Activated B cell treated with CpG ODN at 0.5 μM for 24 hours (primary cell): ENCODE results near the gene TMEM95. TPM values are rescaled to one million over a fixed set of nuclear protein-coding genes. Genes with fewer than 3 reads are reported as not detected.

Experiments
- ATAC-seq: fragments of 200-7000 bp; cut with Tn5 transposase; one replicate; pipeline ENCODE4 v1.10.0; 2021; ENCODE audit warnings: low read depth, mild to moderate bottlenecking, moderate library complexity
- CTCF ChIA-PET: fragments of 350-600 bp; sonication (Branson Sonifier 250); formaldehyde crosslinking; loops from one replicate; lab custom pipeline; 2021; ENCODE audit warnings: antibody characterized with exemption; lab: Charles Lee
- POLR2A ChIA-PET: fragments of 350-600 bp; sonication (Branson Sonifier 250); formaldehyde crosslinking; loops from one replicate; lab custom pipeline; 2021; ENCODE audit warnings: antibody characterized with exemption; lab: Charles Lee
- DNase-seq: peaks from one replicate; pipeline ENCODE4 v3.0.0; 2022
- H3K27ac Mint-ChIP-seq: one replicate; pipeline ENCODE4 v1.8.0; 2020; ENCODE audit warnings: mixed read lengths
- H3K27me3 Mint-ChIP-seq: one replicate; pipeline ENCODE4 v1.8.0; 2021; ENCODE audit warnings: mixed read lengths
- H3K36me3 Mint-ChIP-seq: one replicate; pipeline ENCODE4 v1.8.0; 2021; ENCODE audit warnings: low read depth, mixed read lengths
- H3K4me1 Mint-ChIP-seq: one replicate; pipeline ENCODE4 v1.8.0; 2021; ENCODE audit warnings: mixed read lengths
- H3K4me3 Mint-ChIP-seq: one replicate; pipeline ENCODE4 v1.8.0; 2020; ENCODE audit warnings: mild to moderate bottlenecking, mixed read lengths
- H3K9me3 Mint-ChIP-seq: one replicate; pipeline ENCODE4 v1.8.0; 2020; ENCODE audit warnings: mixed read lengths
- CTCF ChIP-seq: fragments of 200-600 bp; IDR thresholded peaks from one replicate; pipeline ENCODE4 v1.8.0; 2022; ENCODE audit warnings: antibody characterized with exemption, mild to moderate bottlenecking
- intact Hi-C: fragments of 100-400 bp; cut with micrococcal nuclease; formaldehyde crosslinking; loops from one replicate; pipeline ENCODE4 v1.15.1; 2024
- total RNA-seq: library from RNA; stranded (reverse); gene quantifications from 2 replicates; pipeline ENCODE4 v1.2.3, GENCODE V29; 2022

The TMEM95 gene
- total RNA-seq, 1 donor from 2014 or later: not detected

- Mint-ChIP-seq H3K9me3 (no peaks in the 10 kb centered on the region), H3K4me1 (peaks cover 19% of the 10 kb centered on the region), H3K27ac (peak overlapping the region; percentile 25), H3K4me3 (no peak overlapping the region), H3K36me3 (peaks cover 60% of the 10 kb centered on the region), H3K27me3 (no peaks in the 10 kb centered on the region)
- DNase-seq: no peak
- ChIA-PET POLR2A (no interaction called here), CTCF (no interaction called here)
- intact Hi-C loops: no loop called here
- TF ChIP-seq CTCF: no peak
- no peak for ATAC-seq
Measured at GRCh38 chr17:7341842-7342241, 13.1 kb upstream of the TMEM95 start.

- Mint-ChIP-seq H3K27ac (peak overlapping the region; percentile 72), H3K9me3 (no peaks in the 10 kb centered on the region), H3K4me1 (peaks cover 7% of the 10 kb centered on the region), H3K36me3 (peaks cover 63% of the 10 kb centered on the region), H3K27me3 (no peaks in the 10 kb centered on the region), H3K4me3 (no peak overlapping the region)
- POLR2A ChIA-PET: interaction anchor here (0.5 to 1.4 kb wide), 2 partner anchors 14 to 141 kb away, joined by 3 to 4 read pairs; partner anchors contain the start of genes NEURL4 and POLR2A
- intact Hi-C loops: no loop called here
- ATAC-seq (no peak), DNase-seq (no peak)
- CTCF ChIA-PET: interaction anchor here (1.1 to 3.9 kb wide), 2 partner anchors 14 to 297 kb away, joined by 4 to 19 read pairs; partner anchors contain the start of gene NEURL4
- TF ChIP-seq CTCF: no peak
Measured at GRCh38 chr17:7343250-7343649, 11.7 kb upstream of the TMEM95 start.

- intact Hi-C loops: no loop called here
- Mint-ChIP-seq H3K27ac (no peak overlapping the region), H3K4me1 (peaks cover 19% of the 10 kb centered on the region), H3K36me3 (peaks cover 53% of the 10 kb centered on the region), H3K9me3 (no peaks in the 10 kb centered on the region), H3K27me3 (no peaks in the 10 kb centered on the region), H3K4me3 (no peak overlapping the region)
- DNase-seq (no peak), ATAC-seq (no peak)
- POLR2A ChIA-PET: interaction anchor here (1.2 to 2.9 kb wide), 2 partner anchors 11 to 18 kb away, joined by 3 to 16 read pairs; partner anchors contain the start of genes ACAP1 and NEURL4
- CTCF ChIA-PET: interaction anchor here (0.8 to 3.9 kb wide), 5 partner anchors 11 to 334 kb away, joined by 3 to 21 read pairs (median 3); partner anchors contain the start of genes ACAP1, NEURL4 and RNASEK
- TF ChIP-seq CTCF: no peak
Measured at GRCh38 chr17:7346761-7347614, 8.0 kb upstream of the TMEM95 start.

GRCh38 chr17:7347630-7348477 lies 7.1 kb upstream of the TMEM95 start:
- H3K36me3 Mint-ChIP-seq: peaks cover 49% of the 10 kb centered on the region
- peaks cover 25% of the 10 kb centered on the region for H3K4me1 Mint-ChIP-seq
- CTCF ChIA-PET: interaction anchor here (1.2 to 1.3 kb wide), 2 partner anchors 23 to 26 kb away, joined by 3 read pairs; no protein-coding TSS in a partner anchor
- H3K27ac Mint-ChIP-seq: peak overlapping the region; percentile 24
- no peak for TF ChIP-seq CTCF
- intact Hi-C loops: no loop called here
- POLR2A ChIA-PET: interaction anchor here (1.0 to 5.1 kb wide), 3 partner anchors 11 to 67 kb away, joined by 3 to 48 read pairs (median 5); partner anchors contain the start of genes ACAP1 and NEURL4
- no peak for ATAC-seq
- H3K4me3 Mint-ChIP-seq: no peak overlapping the region
- no peaks in the 10 kb centered on the region for H3K9me3 Mint-ChIP-seq
- no peaks in the 10 kb centered on the region for H3K27me3 Mint-ChIP-seq
- no peak for DNase-seq
